Measurements from ENCODE around the gene TLR5.
A peak's percentile ranks its signal among the peaks of the same experiment; 100 is the strongest.

TLR5 gene

DNA sequence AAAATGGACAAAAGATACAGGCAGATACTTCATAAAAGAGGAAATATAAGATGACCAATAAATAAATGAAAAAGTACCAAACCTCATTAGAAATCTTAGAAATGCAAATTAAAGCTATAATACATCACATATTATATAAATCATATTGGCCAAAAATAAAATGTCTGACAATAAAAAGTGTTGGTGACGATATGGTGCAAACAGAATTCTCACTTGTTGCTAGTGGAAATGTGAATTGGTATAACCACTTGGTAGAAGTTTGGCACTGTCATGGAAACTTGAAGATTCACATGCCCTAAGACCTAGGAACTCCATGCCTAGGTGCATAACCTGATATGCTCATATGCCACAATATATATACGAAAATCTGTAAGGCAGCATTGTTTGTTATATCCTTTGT, 4.4 kb upstream of the TLR5 start:
- DNase-seq (ENCODE audit: low spot score): no peak

DNA sequence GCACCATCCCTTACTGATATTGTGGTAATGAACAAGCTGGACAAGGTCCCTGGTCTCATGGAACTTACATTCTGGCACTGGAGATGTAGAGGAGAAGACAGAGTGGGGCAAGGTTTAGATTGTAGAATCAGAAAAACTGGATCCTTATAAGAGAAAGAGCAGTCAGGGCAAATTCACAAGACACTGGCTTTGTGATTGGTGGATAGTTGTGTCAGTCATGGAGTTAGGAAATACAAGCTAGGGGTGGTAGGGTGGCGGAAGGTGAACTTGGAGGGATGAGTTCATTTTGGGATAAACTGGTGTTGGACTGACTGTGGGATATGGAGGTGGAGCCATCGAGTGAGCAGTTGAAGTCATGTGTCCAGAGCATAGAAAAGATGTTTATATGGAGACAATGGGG, 3.7 kb upstream of the TLR5 start:
- no peak for DNase-seq (ENCODE audit: low spot score)

DNA sequence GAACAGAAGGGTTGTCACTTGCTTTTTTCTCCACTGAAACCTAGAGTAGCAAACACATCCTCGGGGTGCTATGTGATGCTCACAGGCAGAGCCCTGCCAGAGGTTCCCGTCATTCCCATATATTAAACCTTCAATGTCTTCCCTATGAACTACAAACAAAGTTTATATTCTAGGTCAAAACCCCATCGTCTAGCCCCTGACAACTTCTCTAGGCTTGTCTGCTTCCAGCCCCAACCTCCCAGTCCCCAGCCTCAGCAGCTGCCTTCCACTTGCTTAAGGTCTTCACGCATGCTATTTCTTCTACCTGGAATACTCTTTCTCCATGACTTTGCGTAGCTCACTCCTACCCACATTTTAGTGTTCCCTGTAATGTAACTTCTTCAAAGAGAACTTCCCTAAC, 1.9 kb upstream of the TLR5 start:
- DNase-seq (ENCODE audit: low spot score): no peak

DNA sequence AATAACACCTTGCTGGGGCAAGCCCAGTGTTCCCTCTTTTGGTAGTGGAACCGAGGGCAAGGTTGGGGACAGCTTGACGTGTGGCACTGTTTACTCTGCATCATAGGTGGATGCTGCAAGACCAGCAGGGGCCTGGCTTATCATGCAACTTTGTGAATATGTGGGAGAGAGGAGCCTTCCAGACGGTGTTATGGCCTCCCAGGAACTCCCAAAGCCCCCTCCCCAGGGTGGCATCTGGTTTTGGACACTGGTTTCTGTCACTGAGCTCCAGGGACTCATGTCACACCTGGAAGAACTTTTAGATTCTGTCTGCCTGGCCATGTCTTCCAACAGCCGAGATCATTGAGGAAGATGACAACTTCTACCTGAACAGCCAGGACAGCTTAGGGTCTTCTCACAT, 1.4 kb upstream of the TLR5 start:
- DNase-seq (ENCODE audit: low spot score): no peak

DNA sequence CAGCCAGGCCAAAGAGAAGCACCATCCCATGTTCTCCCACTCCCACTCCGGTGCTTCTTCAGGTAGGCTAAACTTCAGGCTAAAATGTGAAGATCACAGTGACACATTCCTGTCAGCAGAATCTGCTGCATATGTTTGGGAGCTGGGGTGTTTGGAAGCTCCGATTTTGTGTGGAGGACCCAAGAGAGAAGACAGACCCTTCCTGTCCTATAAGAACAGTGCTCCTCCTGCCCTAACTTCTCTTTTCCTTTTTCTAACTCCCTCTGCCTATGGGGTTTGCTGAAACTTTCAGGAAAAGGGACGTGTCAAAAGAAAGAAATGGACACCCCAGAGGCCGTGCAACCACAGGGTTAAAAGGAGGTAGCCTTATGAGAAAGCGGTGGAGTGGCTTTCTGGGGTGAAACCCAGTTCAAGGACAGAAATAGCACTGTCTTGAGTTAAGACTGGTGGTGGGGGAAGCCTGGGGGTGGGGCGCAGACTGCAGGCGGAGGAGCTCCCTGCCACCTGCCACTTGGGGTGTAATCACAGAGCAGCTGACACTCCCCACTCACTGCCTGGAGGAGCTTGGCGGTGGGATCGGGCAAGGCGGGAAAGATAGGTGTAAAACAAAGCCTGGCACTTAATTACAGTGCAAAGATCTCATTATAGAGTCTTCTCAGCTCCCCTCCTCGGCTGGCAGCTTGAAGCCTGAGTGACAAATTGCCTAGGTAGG, 645 bp upstream of the TLR5 start:
- DNase-seq (ENCODE audit: low spot score): no peak

DNA sequence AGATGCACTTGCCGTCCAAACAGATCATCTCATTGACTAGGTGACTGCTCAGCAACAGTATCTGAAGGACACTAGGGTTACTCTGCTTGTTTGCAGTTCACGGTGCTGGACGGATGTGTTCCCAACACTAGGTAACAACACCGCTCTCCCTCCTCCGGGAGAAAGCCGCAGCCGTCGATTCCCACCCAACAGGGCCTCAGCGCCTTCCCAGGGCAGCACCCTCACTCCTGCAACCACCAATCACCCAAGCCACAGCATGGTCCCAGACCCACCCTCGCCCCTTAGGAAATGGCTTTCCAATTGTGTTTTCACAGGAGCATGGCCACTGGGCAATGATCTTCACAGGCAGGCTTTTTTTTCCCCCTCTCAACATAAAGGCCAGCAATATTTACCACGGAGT, 779 bp downstream of the TLR5 start:
- DNase-seq (ENCODE audit: low spot score): no peak

DNA sequence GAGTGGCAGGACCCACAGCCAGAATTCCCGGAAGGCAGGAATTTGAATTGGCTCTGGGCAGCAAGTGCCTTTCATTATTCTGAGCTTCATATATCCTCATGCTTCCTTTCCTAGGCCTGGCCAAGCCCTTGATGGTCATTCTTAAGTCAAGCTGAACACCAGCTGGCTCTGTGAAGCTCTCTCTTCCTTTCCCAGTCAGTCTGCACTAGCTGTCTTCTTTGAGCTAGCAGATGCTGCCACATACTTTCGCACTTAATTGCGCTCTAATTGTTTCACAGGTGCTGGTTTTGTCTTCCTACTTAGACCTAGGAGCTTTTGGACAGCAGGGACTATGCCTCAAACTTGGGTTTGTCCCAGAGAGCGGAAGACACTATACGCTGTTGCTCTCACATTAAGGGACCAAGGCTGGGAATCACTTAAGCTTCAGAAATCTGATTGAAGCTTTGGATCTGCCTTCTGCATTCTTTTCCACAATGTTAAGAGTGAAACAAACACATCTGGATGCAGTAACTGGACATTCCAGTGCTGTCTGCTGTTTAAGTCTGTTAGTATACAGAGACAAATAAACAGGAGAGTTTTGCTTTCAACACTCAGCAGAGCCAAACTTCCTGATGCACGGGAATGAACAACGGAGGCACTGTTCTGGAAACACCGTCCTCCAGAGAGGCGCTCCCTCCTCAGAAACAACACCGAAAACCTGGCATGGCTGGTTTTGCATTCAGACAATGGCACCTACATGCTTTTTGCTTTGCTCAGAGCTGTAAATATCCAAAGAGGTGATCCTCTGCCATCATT, 2.2 kb downstream of the TLR5 start:
- DNase-seq (ENCODE audit: low spot score): no peak

DNA sequence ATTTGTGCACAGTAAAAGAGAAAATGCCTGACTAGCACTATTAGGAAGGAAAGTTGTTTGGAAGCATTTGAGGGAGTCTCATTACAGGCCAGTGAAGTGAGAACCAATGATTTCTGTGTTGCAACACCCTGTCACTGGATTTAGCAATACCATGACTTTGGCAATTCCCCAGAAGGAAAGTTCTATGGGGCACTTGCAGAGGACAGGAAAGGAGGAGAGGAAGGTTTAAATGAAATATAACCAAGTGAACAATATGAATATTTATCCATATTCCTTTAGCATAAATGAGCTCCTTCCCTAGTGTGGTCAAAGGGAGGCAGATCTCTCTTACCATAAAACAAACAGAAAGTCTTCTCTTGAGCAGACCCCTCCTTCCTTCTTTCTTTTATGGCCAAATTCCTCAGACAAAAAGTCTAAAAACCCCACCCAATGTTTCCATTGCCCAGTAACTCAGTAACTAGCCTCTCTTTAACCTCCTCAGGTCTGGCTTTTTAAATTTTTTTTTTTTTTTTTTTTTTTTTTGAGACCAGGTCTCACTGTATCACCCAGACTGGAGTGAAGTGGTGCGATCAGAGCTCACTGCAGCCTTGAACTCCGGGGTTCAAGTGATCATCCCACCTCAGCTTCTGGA, 5.5 kb downstream of the TLR5 start:
- DNase-seq (ENCODE audit: low spot score): no peak

DNA sequence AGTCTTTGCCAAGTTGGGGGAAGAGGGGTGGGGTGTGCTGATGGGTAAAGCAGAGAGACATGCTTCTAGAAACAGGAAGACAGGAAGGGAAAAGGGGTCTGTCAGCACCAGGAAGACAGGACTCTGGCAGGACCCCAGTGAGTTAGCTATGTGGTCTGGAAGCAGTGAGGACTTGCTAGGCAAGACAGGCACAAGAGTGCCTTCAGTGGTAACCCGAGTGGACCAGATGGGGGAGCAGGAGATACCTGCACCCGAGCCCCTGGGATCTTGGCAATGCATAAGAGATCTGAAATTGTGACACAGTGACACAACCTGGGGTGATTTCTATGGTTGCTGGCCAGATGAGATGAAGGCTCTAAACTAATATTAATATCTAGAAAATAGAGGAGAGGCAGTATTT, 7.0 kb downstream of the TLR5 start:
- DNase-seq (ENCODE audit: low spot score): no peak

DNA sequence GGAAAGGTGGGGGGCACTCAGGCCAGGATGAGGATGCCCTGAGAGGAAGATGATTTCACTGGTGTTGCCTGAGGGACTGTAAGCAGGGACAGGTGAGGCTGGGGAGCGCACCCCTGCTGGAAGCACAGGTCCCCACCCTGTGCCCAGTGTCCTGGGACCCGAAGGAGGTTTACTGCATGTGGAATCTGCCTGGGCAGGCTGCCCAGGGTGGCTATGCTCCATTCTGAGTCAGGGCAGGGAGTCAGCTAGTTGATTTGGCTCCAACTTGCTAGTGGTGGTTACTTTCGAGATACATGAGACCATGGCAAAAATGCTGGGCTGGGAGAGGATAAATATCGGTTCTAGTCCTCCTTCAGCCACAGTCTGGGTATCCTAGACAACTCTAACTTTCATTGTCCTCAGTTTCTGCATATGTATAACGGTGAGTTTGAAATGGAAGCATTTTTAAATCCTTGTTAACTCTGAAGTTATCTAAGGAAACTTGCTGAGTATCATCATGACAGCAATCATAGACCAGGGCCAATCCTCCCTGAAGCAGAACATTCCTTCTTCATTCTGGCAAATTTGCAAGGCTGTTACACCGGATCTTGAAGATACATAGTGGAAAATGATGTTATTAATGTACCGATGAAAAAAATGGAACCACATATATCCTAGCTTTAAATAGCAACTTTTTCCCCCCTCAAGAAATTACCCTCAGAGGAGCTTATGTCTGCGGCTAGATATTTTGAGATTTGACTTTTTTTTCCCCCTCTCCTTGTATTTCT, 7.7 kb downstream of the TLR5 start:
- DNase-seq (ENCODE audit: low spot score): no peak

DNA sequence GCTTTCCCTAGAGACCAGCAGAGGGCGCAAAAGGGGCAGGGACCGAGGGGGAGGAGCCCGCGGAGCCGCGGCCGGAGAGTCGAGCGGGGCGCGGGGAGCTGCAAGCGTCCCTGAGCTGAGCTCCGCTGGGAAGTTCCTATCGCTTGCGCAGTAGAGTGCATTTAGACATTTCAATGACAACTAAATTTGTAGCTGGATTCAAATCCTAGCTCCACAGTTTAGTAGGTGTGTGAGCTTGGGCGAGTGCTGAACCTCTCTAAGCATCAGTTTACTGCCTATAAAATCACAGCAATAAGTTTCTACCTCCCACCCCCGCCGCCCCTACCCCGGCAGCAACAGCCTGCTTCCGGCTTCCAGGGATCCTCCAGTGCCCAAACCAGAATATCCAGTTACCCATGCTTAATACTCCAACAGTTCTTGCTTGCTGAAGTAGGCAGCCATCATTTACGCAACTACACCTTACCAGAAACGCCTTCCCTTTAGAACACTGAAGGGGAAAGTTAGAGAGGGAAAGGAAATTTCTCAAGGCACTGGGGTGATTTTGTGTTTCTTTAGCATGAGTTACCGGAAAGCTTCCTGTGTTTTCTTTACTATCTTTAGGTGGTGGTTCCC, 9.1 kb downstream of the TLR5 start:
- DNase-seq (ENCODE audit: low spot score): peak; percentile 76

DNA sequence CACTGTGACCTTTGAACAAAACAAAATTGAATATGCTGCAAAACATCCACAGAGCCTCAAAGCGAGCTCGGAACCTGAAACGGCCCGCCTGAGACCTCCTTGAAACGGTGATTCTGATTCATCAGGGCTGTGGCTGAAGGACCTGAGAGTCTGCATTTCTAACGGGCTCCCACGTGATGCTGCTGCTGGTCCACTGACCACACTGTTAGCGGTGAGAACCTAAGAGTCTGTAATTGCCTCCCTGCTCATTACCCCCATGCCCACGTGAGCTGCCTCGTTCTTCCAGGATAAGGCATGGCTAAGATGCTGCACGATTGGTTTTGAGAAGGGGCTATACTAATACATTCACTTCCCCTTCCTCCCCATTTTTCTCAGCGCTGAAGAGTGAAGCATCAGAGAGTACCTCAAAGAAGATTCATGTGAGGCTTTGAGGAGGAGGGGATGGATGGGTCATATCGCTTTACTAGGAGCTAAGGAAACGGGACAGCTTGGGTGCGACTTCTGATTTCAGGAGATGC, 9.7 kb downstream of the TLR5 start:
- DNase-seq (ENCODE audit: low spot score): no peak

DNA sequence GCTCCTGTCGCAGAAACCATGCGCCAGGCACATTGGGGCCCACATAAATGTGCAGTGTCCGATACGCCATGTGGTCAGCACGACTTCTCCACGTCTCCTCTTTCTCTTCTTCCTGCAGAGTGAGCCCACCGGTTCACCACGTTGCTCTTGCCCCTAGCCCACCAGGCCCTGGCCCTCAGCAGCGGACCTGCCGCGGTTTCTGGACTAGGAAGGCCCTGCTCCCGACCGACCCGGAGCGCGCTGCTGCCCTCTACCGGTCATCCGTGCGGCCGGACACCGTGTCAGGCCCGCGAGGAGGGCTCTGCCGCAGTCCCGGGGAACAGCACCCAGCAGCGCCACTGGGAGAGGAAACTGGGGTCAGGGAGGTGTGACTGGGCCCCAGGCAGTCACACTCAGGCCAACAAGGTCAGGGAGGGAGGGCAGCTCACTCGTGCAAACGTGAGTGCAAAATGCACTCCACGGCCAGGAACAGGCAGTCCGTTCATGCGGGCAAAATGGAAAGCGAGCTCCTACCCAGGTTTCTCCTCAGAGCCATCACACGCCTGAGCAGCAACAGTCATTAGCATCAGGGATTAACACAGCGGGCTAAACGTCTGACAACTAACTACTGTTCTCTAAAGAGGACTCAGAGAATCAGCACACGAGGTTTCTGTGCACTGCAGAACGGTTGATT, 13.7 kb downstream of the TLR5 start:
- DNase-seq (ENCODE audit: low spot score): peak; percentile 38

DNA sequence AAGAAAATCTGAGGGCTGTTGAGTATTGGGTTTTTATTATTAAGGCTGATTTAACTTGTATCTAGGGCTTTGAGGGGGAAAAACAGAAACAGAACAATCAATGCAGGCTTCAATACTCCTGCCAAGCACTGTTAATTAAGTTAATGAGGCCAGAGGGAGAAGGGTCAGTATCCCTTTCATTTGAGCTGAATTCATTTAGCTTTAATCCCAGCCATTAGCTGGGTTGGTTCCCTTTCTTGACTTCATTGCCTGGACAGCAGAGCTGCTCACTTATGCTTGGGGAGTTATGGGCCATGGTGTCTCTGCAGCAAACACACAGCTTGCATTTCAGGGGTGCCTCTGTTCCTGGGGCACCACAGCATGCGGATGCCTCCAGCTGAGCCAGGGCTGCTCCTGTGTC, 16.3 kb downstream of the TLR5 start:
- DNase-seq (ENCODE audit: low spot score): no peak

DNA sequence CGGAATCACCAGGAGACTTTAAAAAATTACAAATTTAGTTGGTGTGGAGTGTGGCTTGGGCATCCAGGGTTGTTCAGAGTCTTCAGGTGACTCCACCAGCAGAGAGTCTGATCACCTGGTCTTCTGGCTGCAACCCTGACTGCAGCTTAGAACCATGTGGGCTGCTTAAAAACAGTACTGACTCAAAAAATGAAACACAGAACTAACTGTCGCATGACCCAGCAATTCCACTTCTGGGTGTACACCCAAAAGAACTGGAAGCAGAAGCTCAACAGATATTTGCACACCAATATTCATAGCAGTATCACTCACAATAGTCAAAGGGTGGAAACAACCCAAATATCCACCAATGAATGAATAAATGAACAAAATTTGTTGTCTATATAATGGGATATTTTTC, 17.3 kb downstream of the TLR5 start:
- no peak for DNase-seq (ENCODE audit: low spot score)

DNA sequence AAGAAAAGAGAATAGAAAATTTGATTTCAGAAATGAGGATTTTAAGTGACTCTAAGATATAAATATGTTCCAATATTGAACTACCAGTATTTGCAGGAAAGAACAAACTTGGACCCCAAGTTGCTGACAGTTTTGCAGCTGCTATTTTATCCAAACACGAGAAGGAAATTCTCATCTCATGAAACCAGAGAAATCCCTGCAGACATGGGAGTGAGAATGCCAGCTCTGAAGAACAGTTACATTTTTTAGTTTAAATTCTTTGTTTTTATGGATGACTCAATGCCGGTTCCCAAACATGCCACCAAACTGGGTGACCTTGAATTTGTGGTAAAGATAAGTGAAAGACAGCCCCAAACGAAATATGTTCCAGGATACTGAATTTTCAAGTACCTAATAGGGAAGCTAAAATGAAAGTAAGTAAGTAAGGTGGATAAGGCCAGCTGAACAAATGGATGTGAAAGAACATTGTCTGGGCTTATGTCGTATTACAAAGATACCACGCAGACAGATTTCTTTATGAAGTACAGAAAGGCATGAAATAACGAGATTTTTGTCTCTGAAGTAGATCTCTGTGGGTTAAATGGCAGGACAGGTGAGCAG, 19.9 kb downstream of the TLR5 start:
- no peak for DNase-seq (ENCODE audit: low spot score)

DNA sequence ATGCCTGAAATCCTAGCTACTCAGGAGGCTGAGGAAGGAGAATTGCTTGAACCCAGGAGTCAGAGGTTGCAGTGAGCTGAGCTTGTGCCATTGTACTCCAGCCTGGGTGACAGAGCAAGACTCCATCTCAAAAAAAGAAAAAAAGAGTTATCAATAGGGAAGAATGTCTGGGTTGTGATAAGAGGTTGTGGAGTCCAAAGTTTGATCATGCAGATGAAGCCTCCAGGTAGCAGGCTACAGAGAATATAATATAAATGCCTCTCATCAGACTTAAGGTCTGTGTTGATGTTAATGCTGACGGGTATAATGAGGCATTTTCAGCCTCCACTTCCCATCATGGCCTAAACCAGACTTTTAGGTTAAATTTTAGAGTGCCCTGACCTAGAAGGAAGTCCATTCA, 24.6 kb downstream of the TLR5 start:
- DNase-seq (ENCODE audit: low spot score): no peak

DNA sequence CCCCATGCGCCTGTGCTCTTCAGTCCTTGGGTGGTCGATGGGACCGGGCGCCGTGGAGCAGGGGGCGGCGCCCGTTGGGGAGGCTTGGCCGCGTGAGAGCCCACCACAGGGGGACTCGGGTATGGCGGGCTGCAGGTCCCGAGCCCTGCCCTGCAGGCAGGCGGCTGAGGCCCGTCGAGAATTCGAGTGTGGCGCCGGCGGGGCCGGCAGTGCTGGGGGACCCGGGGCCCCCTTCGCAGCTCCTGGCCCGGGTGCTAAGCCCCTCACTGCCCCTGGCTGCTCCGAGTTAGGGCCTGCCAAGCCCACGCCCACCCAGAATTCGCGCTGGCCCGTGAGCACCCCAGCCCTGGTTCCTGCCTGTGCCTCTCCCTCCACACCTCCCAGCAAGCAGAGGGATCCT, 26.1 kb downstream of the TLR5 start:
- DNase-seq (ENCODE audit: low spot score): no peak

DNA sequence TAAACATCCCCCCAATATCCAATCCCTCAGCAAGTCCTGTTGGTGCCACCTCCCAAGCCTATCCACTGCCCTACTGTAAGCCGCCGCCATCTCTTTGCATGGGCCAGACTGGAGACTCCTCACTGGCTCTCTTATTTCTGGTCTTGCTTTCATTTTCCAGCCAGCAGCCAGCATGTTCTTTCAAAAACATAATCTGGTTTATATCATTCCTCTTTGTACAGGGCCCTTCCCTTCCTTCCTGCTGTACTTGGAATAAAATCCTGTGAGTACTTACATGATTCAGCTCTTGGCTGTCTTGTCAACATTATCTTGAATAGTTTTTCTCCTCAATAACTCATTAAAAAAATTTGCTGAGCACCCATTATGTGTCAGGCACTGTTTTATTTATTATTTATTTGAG, 28.2 kb downstream of the TLR5 start:
- no peak for DNase-seq (ENCODE audit: low spot score)

DNA sequence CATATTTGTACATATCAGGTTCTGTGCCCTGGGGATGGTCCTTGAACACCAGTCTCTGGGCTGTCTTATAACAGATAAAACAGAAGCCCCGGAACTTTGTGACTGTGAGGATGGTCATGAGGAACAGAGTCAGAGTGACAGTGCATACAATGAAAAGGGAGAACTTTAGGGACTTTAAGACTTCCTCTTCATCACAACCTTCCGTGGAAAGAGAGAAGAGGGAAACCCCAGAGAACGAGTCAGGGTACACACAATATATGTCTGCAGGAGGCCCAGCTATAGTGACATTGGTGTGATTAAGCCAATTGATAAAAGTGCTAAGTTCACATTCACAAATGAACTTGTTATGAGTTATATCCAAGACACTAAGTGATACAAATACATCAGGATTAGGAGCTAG, 32.1 kb downstream of the TLR5 start:
- DNase-seq (ENCODE audit: low spot score): no peak

DNA sequence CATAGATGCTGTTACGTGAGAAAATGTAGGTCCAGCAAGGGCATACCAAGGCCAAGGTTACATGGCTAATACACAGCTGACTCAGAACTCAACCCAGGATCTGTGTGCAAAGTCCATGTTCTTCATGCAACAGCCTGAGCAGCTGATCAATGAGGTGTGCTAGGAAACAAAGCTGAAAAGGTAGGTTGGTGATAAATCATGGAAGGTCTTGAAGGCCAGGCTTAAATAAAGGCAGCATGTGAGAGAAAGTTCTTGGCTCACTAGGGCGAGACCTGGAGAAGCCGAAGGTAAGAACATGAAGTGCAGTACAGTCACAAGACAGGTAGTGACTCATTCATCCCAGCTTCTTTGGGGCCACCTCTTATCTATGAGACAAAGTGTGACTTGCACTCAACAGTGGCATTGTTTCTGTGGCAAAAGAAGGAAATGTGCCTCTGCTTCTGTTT, 33.4 kb downstream of the TLR5 start:
- no peak for DNase-seq (ENCODE audit: low spot score)

Data from kidney capillary endothelial cell (primary cell).